Endothelial cell of umbilical vein (primary cell): Measurements from ENCODE around the gene PSMC4. TPM values are rescaled to one million over a fixed set of nuclear protein-coding genes. Genes with fewer than 3 reads are reported as not detected.
"Not testable (repeated sequence)": the region's sequence is repeated elsewhere in the genome, so short reads cannot be mapped to it uniquely, and the experiment has no call there.

Experiments
- BruUV-seq: library from RNA; stranded (reverse); fragments of 400-500 nt; replicated peaks from 2 replicates; lab custom pipeline; 2021; lab: Mats Ljungman, UMichigan
- CTCF ChIA-PET: fragments of 300-600, 350-600 bp; sonication (Branson Sonifier 250); formaldehyde crosslinking; loops from one replicate; lab custom pipeline; 2021; ENCODE audit warnings: antibody characterized with exemption, inconsistent platforms; lab: Charles Lee
- POLR2A ChIA-PET: fragments of 300-600, 350-600 bp; sonication (Branson Sonifier 250); formaldehyde crosslinking; loops from one replicate; lab custom pipeline; 2021; ENCODE audit warnings: antibody characterized with exemption, inconsistent platforms; lab: Charles Lee
- DNase-seq: peaks from one replicate; pipeline ENCODE4 v3.0.0-alpha.2; 2011; ENCODE audit warnings: low read depth, low spot score
- FAIRE-seq: peaks from 2 replicates; lab custom pipeline; 2011; peaks lifted over from hg19 to GRCh38; lab: Jason Lieb, UNC
- H2AFZ ChIP-seq: 2 replicates; pipeline ENCODE4 v1.6.0; 2012; ENCODE audit warnings: low read depth, low read length, control low read depth, inconsistent platforms
- H3K27ac ChIP-seq: 2 replicates; pipeline ENCODE4 v1.5.1; 2011; ENCODE audit warnings: low read depth, mild to moderate bottlenecking, control low read depth, low read length, moderate library complexity; ENCODE audit not compliant: insufficient read depth
- H3K27me3 ChIP-seq, 2 experiments: 2 replicates each; pipeline versions ENCODE4 v1.6.0 to v1.6.1; 2011; ENCODE audit warnings: low read length in 2 of 2, mixed read lengths in 1 of 2; ENCODE audit not compliant: control insufficient read depth in 2 of 2, insufficient read depth in 2 of 2
- H3K36me3 ChIP-seq, 2 experiments: 2 replicates in 1 of 2; 3 replicates in 1 of 2; pipeline ENCODE4 v1.5.1; 2011; ENCODE audit warnings: low read length in 2 of 2, mild to moderate bottlenecking in 1 of 2, moderate library complexity in 1 of 2; ENCODE audit not compliant: control insufficient read depth in 2 of 2, insufficient read depth in 2 of 2; ENCODE audit errors: extremely low read depth in 1 of 2
- H3K4me1 ChIP-seq: 3 replicates; pipeline ENCODE4 v1.5.1; 2011; ENCODE audit warnings: mild to moderate bottlenecking, low read length; ENCODE audit not compliant: control insufficient read depth, insufficient read depth; ENCODE audit errors: extremely low read depth
- H3K4me2 ChIP-seq: 2 replicates; pipeline ENCODE4 v1.6.1; 2011; ENCODE audit warnings: low read length, control low read depth, mixed read lengths; ENCODE audit not compliant: insufficient read depth
- H3K4me3 ChIP-seq, 3 experiments: fragments of 200-600 bp in 1 of 3; sonication (generic), shearing (Covaris generic) in 1 of 3; replicated peaks in 1 of 3; 2 replicates each; pipeline ENCODE4 v1.5.1; 2011 to 2016; ENCODE audit warnings: control low read depth in 3 of 3, low read length in 3 of 3, mild to moderate bottlenecking in 2 of 3, inconsistent platforms in 1 of 3, low read depth in 1 of 3, moderate library complexity in 1 of 3; ENCODE audit not compliant: insufficient read depth in 1 of 3
- H3K79me2 ChIP-seq: 2 replicates; pipeline ENCODE4 v1.6.0; 2012; ENCODE audit warnings: low read length, inconsistent platforms; ENCODE audit not compliant: control insufficient read depth, insufficient read depth
- H3K9ac ChIP-seq: replicated peaks from 2 replicates; pipeline ENCODE3; 2011; ENCODE audit warnings: low read length, control low read depth; ENCODE audit not compliant: insufficient read depth; ENCODE audit errors: extremely low read depth
- H3K9me1 ChIP-seq: replicated peaks from 3 replicates; pipeline ENCODE4 v1.6.0; 2011; ENCODE audit warnings: mild to moderate bottlenecking, low read length; ENCODE audit not compliant: control insufficient read depth, insufficient read depth; ENCODE audit errors: extremely low read depth
- H3K9me3 ChIP-seq: replicated peaks from 2 replicates; pipeline ENCODE4 v1.5.1; 2012; ENCODE audit warnings: low read length, inconsistent platforms; ENCODE audit not compliant: control insufficient read depth, insufficient read depth
- H4K20me1 ChIP-seq: replicated peaks from 2 replicates; pipeline ENCODE3; 2011; ENCODE audit warnings: mild to moderate bottlenecking, low read length; ENCODE audit not compliant: control insufficient read depth, insufficient read depth; ENCODE audit errors: extremely low read depth
- EZH2 ChIP-seq: IDR thresholded peaks from 2 replicates; pipeline ENCODE4 v1.6.1; 2012; ENCODE audit warnings: borderline replicate concordance, low read depth, mild to moderate bottlenecking, moderate library complexity, low read length, inconsistent platforms; ENCODE audit not compliant: severe bottlenecking
- FOS ChIP-seq: IDR thresholded peaks from 2 replicates; pipeline ENCODE4 v1.6.1; 2011; ENCODE audit warnings: mild to moderate bottlenecking, low read length, moderate library complexity, borderline replicate concordance; ENCODE audit not compliant: insufficient read depth
- GATA2 ChIP-seq: IDR thresholded peaks from 2 replicates; pipeline ENCODE4 v1.7.0; 2011; ENCODE audit warnings: low read depth, mild to moderate bottlenecking, moderate library complexity, mixed read lengths, low read length; ENCODE audit not compliant: insufficient read length, insufficient read depth
- JUN ChIP-seq: IDR thresholded peaks from 2 replicates; pipeline ENCODE4 v1.6.1; 2011; ENCODE audit warnings: borderline replicate concordance, low read depth; ENCODE audit not compliant: insufficient read length, insufficient read depth
- MYC ChIP-seq: IDR thresholded peaks from one replicate; pipeline ENCODE4 v1.6.1; 2011; ENCODE audit warnings: mild to moderate bottlenecking, low read depth, low read length
- POLR2A ChIP-seq: IDR thresholded peaks from 2 replicates; pipeline ENCODE4 v1.6.1; 2012; ENCODE audit warnings: low read depth, mild to moderate bottlenecking, control low read depth, low read length
- POLR2AphosphoS5 ChIP-seq: IDR thresholded peaks from 2 replicates; pipeline ENCODE4 v1.6.1; 2012; ENCODE audit warnings: low read depth, mild to moderate bottlenecking, control low read depth, low read length, moderate library complexity; ENCODE audit not compliant: insufficient read depth
- dilution Hi-C: fragments of 300-500 bp; cut with MboI; formaldehyde crosslinking; loops from one replicate; pipeline ENCODE4 v1.15.0; 2019; ENCODE audit warnings: low sequenced_read_pairs; ENCODE audit not compliant: extremely low pct_ligation_motif_present
- intact Hi-C: fragments of 100-400 bp; cut with micrococcal nuclease; formaldehyde crosslinking; loops from one replicate; pipeline ENCODE4 v1.10.0; 2022
- polyA plus RNA-seq, 4 experiments: library from polyadenylated mRNA; depleted of rRNA in 3 of 4; stranded (reverse) in 3 of 4; unstranded in 1 of 4; fragments of >200 nt; gene quantifications; 2 replicates each; pipeline versions ENCODE4 v1.2.1 to v1.2.3, GENCODE V29; 2011 to 2012; ENCODE audit warnings: missing spikeins in 1 of 4
- total RNA-seq: library from RNA; stranded (reverse); gene quantifications from 2 replicates; pipeline ENCODE4 v1.2.3, GENCODE V29; 2021
- TF ChIP-seq, protein P1 (sequence below), 2 donors: IDR thresholded peaks; 1 replicate in 1 of 2; 2 replicates in 1 of 2; pipeline ENCODE4 v1.5.1; 2011; ENCODE audit warnings: low read length in 2 of 2, mild to moderate bottlenecking in 2 of 2, moderate library complexity in 2 of 2, control low read depth in 1 of 2, inconsistent platforms in 1 of 2, low read depth in 1 of 2; ENCODE audit not compliant: insufficient read depth in 1 of 2; ENCODE audit errors: extremely low read depth in 1 of 2
- TF ChIP-seq, protein P2 (sequence below): IDR thresholded peaks from 2 replicates; pipeline ENCODE4 v1.6.1; 2011; ENCODE audit not compliant: insufficient read depth, insufficient read length

Gene PSMC4
- total and polyA plus RNA-seq, 2 donors (not counting 3 experiments of a cell fraction or from before 2014, with no cell fraction given), result 110 to 114 TPM

- H3K27ac ChIP-seq, H3K4me2 ChIP-seq, H4K20me1 ChIP-seq, CTCF ChIA-PET, H3K79me2 ChIP-seq, POLR2A ChIA-PET, H3K9me3 ChIP-seq, FAIRE-seq, BruUV-seq, H3K9ac ChIP-seq, H2AFZ ChIP-seq, H3K4me3 ChIP-seq, H3K36me3 ChIP-seq, dilution Hi-C loops, DNase-seq, H3K4me1 ChIP-seq, intact Hi-C loops, H3K9me1 ChIP-seq, H3K27me3 ChIP-seq: not testable (repeated sequence)
Observed at GRCh38 chr19:39959407-39959806, 11.6 kb upstream of the PSMC4 start.

DNA sequence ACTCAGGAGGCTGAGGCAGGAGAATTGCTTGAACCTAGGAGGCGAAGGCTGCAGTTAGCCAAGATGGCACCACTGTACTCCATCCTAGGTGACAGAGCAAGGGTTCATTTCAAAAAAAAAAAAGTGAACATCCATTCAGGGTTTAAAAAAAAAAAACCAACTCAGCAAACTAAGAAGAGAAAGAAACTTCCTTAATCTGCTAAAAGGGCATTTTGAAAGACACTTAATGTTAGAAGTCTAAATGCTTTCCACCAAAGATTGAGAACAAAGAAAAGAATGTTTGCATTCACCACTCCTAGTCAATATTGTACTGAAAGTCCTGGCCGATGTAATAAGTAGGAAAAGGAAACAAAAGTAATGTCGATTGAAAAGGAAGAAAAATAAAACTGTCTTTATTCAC is 7.1 kb upstream of the PSMC4 start:
- CTCF ChIA-PET, result no interaction called here
- no peaks in the 10 kb centered on the region for H3K79me2 ChIP-seq

More for the DNA sequence above, 7.1 kb upstream of the PSMC4 start:
- H3K36me3 ChIP-seq, result no peaks in the 10 kb centered on the region
- H3K9ac ChIP-seq, result no peak overlapping the region
- POLR2A ChIA-PET, result no interaction called here
- H4K20me1 ChIP-seq, result no peaks in the 10 kb centered on the region
- H3K4me2 ChIP-seq, result no peak overlapping the region
- no TSS peak for BruUV-seq
- H2AFZ ChIP-seq, result no peak overlapping the region
- TF ChIP-seq JUN (no peak), MYC (no peak), EZH2 (no peak), POLR2AphosphoS5 (no peak), GATA2 (no peak), POLR2A (no peak), FOS (no peak)
- TF ChIP-seq, protein P1, sequence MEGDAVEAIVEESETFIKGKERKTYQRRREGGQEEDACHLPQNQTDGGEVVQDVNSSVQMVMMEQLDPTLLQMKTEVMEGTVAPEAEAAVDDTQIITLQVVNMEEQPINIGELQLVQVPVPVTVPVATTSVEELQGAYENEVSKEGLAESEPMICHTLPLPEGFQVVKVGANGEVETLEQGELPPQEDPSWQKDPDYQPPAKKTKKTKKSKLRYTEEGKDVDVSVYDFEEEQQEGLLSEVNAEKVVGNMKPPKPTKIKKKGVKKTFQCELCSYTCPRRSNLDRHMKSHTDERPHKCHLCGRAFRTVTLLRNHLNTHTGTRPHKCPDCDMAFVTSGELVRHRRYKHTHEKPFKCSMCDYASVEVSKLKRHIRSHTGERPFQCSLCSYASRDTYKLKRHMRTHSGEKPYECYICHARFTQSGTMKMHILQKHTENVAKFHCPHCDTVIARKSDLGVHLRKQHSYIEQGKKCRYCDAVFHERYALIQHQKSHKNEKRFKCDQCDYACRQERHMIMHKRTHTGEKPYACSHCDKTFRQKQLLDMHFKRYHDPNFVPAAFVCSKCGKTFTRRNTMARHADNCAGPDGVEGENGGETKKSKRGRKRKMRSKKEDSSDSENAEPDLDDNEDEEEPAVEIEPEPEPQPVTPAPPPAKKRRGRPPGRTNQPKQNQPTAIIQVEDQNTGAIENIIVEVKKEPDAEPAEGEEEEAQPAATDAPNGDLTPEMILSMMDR (IDR thresholded peaks at IDR 0.05; ENCODE audit: extremely low read depth in 1 of 2, insufficient read depth in 1 of 2, low read depth in 1 of 2, low read length in 2 of 2), result no peak
- TF ChIP-seq, protein P2, sequence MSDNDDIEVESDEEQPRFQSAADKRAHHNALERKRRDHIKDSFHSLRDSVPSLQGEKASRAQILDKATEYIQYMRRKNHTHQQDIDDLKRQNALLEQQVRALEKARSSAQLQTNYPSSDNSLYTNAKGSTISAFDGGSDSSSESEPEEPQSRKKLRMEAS, result no peak
- dilution Hi-C loops (no loop called here), intact Hi-C loops (no loop called here)
- DNase-seq (no peak), FAIRE-seq (no peak)
- no peak overlapping the region for H3K27ac ChIP-seq
- H3K9me1 ChIP-seq, result no peaks in the 10 kb centered on the region
- no peaks in the 10 kb centered on the region for H3K27me3 ChIP-seq
- H3K4me3 ChIP-seq, result no peak overlapping the region
- H3K9me3 ChIP-seq, result no peaks in the 10 kb centered on the region
- H3K4me1 ChIP-seq, result no peaks in the 10 kb centered on the region
